Activated naive CD4-positive, alpha-beta T cell treated with anti-CD3 and anti-CD28 coated beads, Interleukin-2, amount 10 ng/mL, durations not matched to agents 7 days and 5 days (primary cell): ENCODE measurements around the gene VPS52.

Experiments used
- CTCF ChIA-PET: fragments of 350-600 bp; sonication (Branson Sonifier 250); formaldehyde crosslinking; loops from one replicate; lab custom pipeline; 2021; ENCODE audit warnings: antibody characterized with exemption; lab: Charles Lee
- DNase-seq: peaks from one replicate; pipeline ENCODE4 v3.0.0-alpha.2; 2020
- H3K27ac Mint-ChIP-seq: one replicate; pipeline ENCODE4 v1.8.0; 2021; ENCODE audit warnings: mild to moderate bottlenecking, moderate library complexity, mixed read lengths
- H3K27me3 Mint-ChIP-seq: one replicate; pipeline ENCODE4 v1.8.0; 2021; ENCODE audit warnings: mild to moderate bottlenecking, mixed read lengths
- H3K36me3 Mint-ChIP-seq: one replicate; pipeline ENCODE4 v1.8.0; 2021; ENCODE audit warnings: mixed read lengths
- H3K4me1 Mint-ChIP-seq: one replicate; pipeline ENCODE4 v1.8.0; 2021; ENCODE audit warnings: mixed read lengths
- H3K4me3 Mint-ChIP-seq: one replicate; pipeline ENCODE4 v1.8.0; 2021; ENCODE audit warnings: mild to moderate bottlenecking, moderate library complexity, mixed read lengths
- H3K9me3 Mint-ChIP-seq: one replicate; pipeline ENCODE4 v1.8.0; 2021; ENCODE audit warnings: mixed read lengths

The VPS52 gene

GRCh38 chr6:33202799-33203198 is 68.9 kb downstream of the VPS52 start:
- Mint-ChIP-seq H3K4me3 (peak overlapping the region; percentile 39), H3K36me3 (peaks cover 35% of the 10 kb centered on the region), H3K9me3 (no peaks in the 10 kb centered on the region), H3K4me1 (peaks cover 76% of the 10 kb centered on the region), H3K27me3 (no peaks in the 10 kb centered on the region), H3K27ac (no peak overlapping the region)
- CTCF ChIA-PET, result no interaction called here
- no peak for DNase-seq

DNA sequence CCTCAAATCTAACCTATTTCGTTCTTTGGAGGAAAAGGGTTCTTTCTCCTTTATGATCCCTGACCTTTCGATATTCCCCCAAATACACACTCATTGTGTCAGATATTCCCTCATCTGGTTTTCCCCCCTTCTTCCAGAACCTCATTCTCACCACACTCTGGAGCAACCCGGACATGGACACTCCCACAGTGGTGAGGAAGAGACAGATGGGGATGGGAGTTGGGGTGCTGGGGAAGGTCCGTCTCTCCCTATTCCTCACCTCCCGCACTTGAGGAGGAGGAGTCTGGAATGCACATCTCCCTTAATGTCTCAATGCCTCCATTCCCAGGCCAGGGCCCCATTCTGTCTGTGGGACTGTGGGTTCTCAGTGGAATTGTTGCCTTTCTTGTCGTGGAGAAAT is 69.7 kb downstream of the VPS52 start:
- Mint-ChIP-seq H3K27me3 (no peaks in the 10 kb centered on the region), H3K9me3 (no peaks in the 10 kb centered on the region), H3K36me3 (peaks cover 41% of the 10 kb centered on the region), H3K4me3 (peak overlapping the region; percentile 98), H3K4me1 (peaks cover 79% of the 10 kb centered on the region), H3K27ac (no peak overlapping the region)
- CTCF ChIA-PET, result no interaction called here
- DNase-seq, result no peak

- Mint-ChIP-seq H3K4me1 (peaks cover 77% of the 10 kb centered on the region), H3K27me3 (no peaks in the 10 kb centered on the region), H3K4me3 (peak overlapping the region; percentile 98), H3K36me3 (peaks cover 47% of the 10 kb centered on the region), H3K9me3 (no peaks in the 10 kb centered on the region), H3K27ac (peak overlapping the region; percentile 98)
- DNase-seq, result no peak
- CTCF ChIA-PET, result no interaction called here
These were observed 70.5 kb downstream of the VPS52 start for GRCh38 chr6:33201147-33201545.
